Breast epithelium (tissue), 3 donors: ENCODE measurements around the gene VEGFB.

Source experiments
- CTCF ChIP-seq, 3 donors: fragments of 450-650 bp; IDR thresholded peaks; one replicate each; pipeline ENCODE4 v1.5.1; 2016 to 2017; ENCODE audit warnings: antibody characterized with exemption in 3 of 3, mild to moderate bottlenecking in 3 of 3, moderate library complexity in 3 of 3
- POLR2AphosphoS5 ChIP-seq, 3 donors: sonication (generic); formaldehyde crosslinking; IDR thresholded peaks; one replicate each; pipeline ENCODE4 v1.6.1; 2017; ENCODE audit warnings: antibody characterized with exemption in 3 of 3

- no peak for TF ChIP-seq CTCF (IDR thresholded peaks at IDR 0.05)
- TF ChIP-seq POLR2AphosphoS5 (IDR thresholded peaks at IDR 0.05): no peak
Observed at GRCh38 chr11:64263947-64264317, 29.5 kb downstream of the VEGFB start.
